CD4-positive, alpha-beta memory T cell (primary cell): Measurements from ENCODE around the gene MCC. TPM values are rescaled to one million over a fixed set of nuclear protein-coding genes. Genes with fewer than 3 reads are reported as not detected.
A peak's percentile ranks its signal among the peaks of the same experiment; 100 is the strongest.

Experiments
- CTCF ChIA-PET: fragments of 350-600 bp; sonication (Branson Sonifier 250); formaldehyde crosslinking; loops from one replicate; lab custom pipeline; 2021; ENCODE audit warnings: inconsistent platforms; ENCODE audit not compliant: partially characterized antibody; lab: Charles Lee
- POLR2A ChIA-PET: fragments of 350-600 bp; sonication (Branson Sonifier 250); formaldehyde crosslinking; loops from one replicate; lab custom pipeline; 2021; ENCODE audit not compliant: partially characterized antibody; lab: Charles Lee
- DNase-seq, 5 donors: peaks; one replicate each; pipeline versions ENCODE4 v3.0.0 to v3.0.0-alpha.2; 2020 to 2022; ENCODE audit warnings: mixed read lengths in 1 of 5
- H3K27ac ChIP-seq: one replicate; pipeline ENCODE4 v1.7.0; 2013; ENCODE audit warnings: low read depth, low read length
- H3K27me3 ChIP-seq: 2 replicates; pipeline ENCODE4 v1.7.0; 2013; ENCODE audit warnings: mild to moderate bottlenecking, low read length, moderate library complexity; ENCODE audit not compliant: insufficient read depth
- H3K36me3 ChIP-seq: 2 replicates; pipeline ENCODE4 v1.7.0; 2013; ENCODE audit warnings: mild to moderate bottlenecking, low read length, moderate library complexity; ENCODE audit not compliant: insufficient read depth
- H3K4me1 ChIP-seq: 2 replicates; pipeline ENCODE4 v1.7.0; 2013; ENCODE audit warnings: mild to moderate bottlenecking, low read length, moderate library complexity; ENCODE audit not compliant: insufficient read depth
- H3K4me3 ChIP-seq, 2 donors: one replicate each; pipeline ENCODE4 v1.7.0; 2013; ENCODE audit warnings: low read length in 2 of 2, mild to moderate bottlenecking in 1 of 2
- H3K9me3 ChIP-seq, 2 donors: one replicate each; pipeline ENCODE4 v1.7.0; 2013; ENCODE audit warnings: low read length in 2 of 2, control low read depth in 1 of 2; ENCODE audit not compliant: control insufficient read depth in 1 of 2
- H3K27ac Mint-ChIP-seq, 7 donors: one replicate each; pipeline ENCODE4 v1.8.0; 2020 to 2021; ENCODE audit warnings: mixed read lengths in 7 of 7, mild to moderate bottlenecking in 6 of 7, inconsistent platforms in 3 of 7, moderate library complexity in 3 of 7
- H3K27me3 Mint-ChIP-seq, 2 donors: one replicate each; pipeline ENCODE4 v1.8.0; 2020 to 2021; ENCODE audit warnings: mixed read lengths in 2 of 2
- H3K36me3 Mint-ChIP-seq, 2 donors: one replicate each; pipeline ENCODE4 v1.8.0; 2020 to 2021; ENCODE audit warnings: mixed read lengths in 2 of 2, inconsistent platforms in 1 of 2, mild to moderate bottlenecking in 1 of 2
- H3K4me1 Mint-ChIP-seq, 4 donors: one replicate each; pipeline ENCODE4 v1.8.0; 2020 to 2021; ENCODE audit warnings: mixed read lengths in 4 of 4, mild to moderate bottlenecking in 1 of 4
- H3K4me3 Mint-ChIP-seq, 8 donors: one replicate each; pipeline ENCODE4 v1.8.0; 2020 to 2021; ENCODE audit warnings: mixed read lengths in 8 of 8, mild to moderate bottlenecking in 7 of 8, moderate library complexity in 6 of 8, inconsistent platforms in 3 of 8
- H3K9me3 Mint-ChIP-seq, 8 donors: one replicate each; pipeline ENCODE4 v1.8.0; 2020 to 2021; ENCODE audit warnings: mixed read lengths in 8 of 8, mild to moderate bottlenecking in 5 of 8, inconsistent platforms in 3 of 8, moderate library complexity in 1 of 8
- intact Hi-C: fragments of 100-400 bp; cut with micrococcal nuclease; formaldehyde crosslinking; loops from one replicate; pipeline ENCODE4 v1.15.1; 2023
- polyA plus RNA-seq, 2 donors: library from polyadenylated mRNA; unstranded; fragments of 300-500 nt; fragmentation: Illumina TruSeq; gene quantifications; one replicate each; pipeline ENCODE4 v1.2.3, GENCODE V29; 2021
- total RNA-seq, 2 experiments: library from RNA; stranded (reverse); gene quantifications; one replicate each; pipeline ENCODE4 v1.2.3, GENCODE V29; 2021

The MCC gene
- total and polyA plus RNA-seq, 4 experiments from 2014 or later = 0.92 to 12.1 (median 7.7) TPM

GRCh38 chr5:113336975-113337374 is 151.3 kb downstream of the MCC start:
- Mint-ChIP-seq H3K27me3 (peaks cover 0 to 3% of the 10 kb centered on the region in 2 donors), H3K9me3 (no peaks in the 10 kb centered on the region), H3K27ac (no peak overlapping the region), H3K36me3 (no peaks in the 10 kb centered on the region), H3K4me1 (peaks cover 3 to 15% (median 8%) of the 10 kb centered on the region in 4 donors), H3K4me3 (no peak overlapping the region)
- no peaks in the 10 kb centered on the region for H3K9me3 ChIP-seq
- DNase-seq = no peak
- H3K27ac ChIP-seq = no peak overlapping the region
- no peaks in the 10 kb centered on the region for H3K36me3 ChIP-seq
- no peak overlapping the region for H3K4me3 ChIP-seq
- CTCF ChIA-PET = interaction anchor here (0.8 to 12.9 kb wide), 10 partner anchors 40 to 341 kb away, joined by 3 to 245 read pairs (median 6); partner anchors contain the start of gene YTHDC2
- intact Hi-C loops = loop anchor here (5.0 kb wide), 1 partner anchor 1110 kb away; no protein-coding TSS in a partner anchor
- no peaks in the 10 kb centered on the region for H3K27me3 ChIP-seq
- peaks cover 6% of the 10 kb centered on the region for H3K4me1 ChIP-seq
- POLR2A ChIA-PET = no interaction called here

GRCh38 chr5:113333411-113333810 is 154.8 kb downstream of the MCC start:
- Mint-ChIP-seq H3K27ac (no peak overlapping the region), H3K27me3 (peaks cover 0 to 3% of the 10 kb centered on the region in 2 donors), H3K4me1 (peaks cover 10 to 23% (median 15%) of the 10 kb centered on the region in 4 donors), H3K4me3 (no peak overlapping the region), H3K9me3 (no peaks in the 10 kb centered on the region), H3K36me3 (no peaks in the 10 kb centered on the region)
- ChIA-PET POLR2A (interaction anchor here (1.3 kb wide), 1 partner anchor 337 kb away, joined by 5 read pairs; no protein-coding TSS in a partner anchor), CTCF (interaction anchor here (0.6 to 12.9 kb wide), 4 partner anchors 179 to 338 kb away, joined by 3 to 245 read pairs (median 60); partner anchors contain the start of gene YTHDC2)
- H3K36me3 ChIP-seq = no peaks in the 10 kb centered on the region
- no peaks in the 10 kb centered on the region for H3K27me3 ChIP-seq
- no peak overlapping the region for H3K4me3 ChIP-seq
- intact Hi-C loops = no loop called here
- no peaks in the 10 kb centered on the region for H3K9me3 ChIP-seq
- no peak overlapping the region for H3K27ac ChIP-seq
- no peak for DNase-seq
- peaks cover 12% of the 10 kb centered on the region for H3K4me1 ChIP-seq

GRCh38 chr5:113331209-113331551 is 157.1 kb downstream of the MCC start:
- POLR2A ChIA-PET = no interaction called here
- H3K4me1 ChIP-seq = peaks cover 12% of the 10 kb centered on the region
- Mint-ChIP-seq H3K4me3 (no peak overlapping the region), H3K9me3 (no peaks in the 10 kb centered on the region), H3K4me1 (peaks cover 10 to 20% (median 12%) of the 10 kb centered on the region in 4 donors), H3K27ac (no peak overlapping the region), H3K36me3 (no peaks in the 10 kb centered on the region), H3K27me3 (peaks cover 0 to under 1% of the 10 kb centered on the region in 2 donors)
- H3K9me3 ChIP-seq = no peaks in the 10 kb centered on the region
- no peaks in the 10 kb centered on the region for H3K27me3 ChIP-seq
- no peak for DNase-seq
- H3K4me3 ChIP-seq = no peak overlapping the region
- CTCF ChIA-PET = interaction anchor here (0.6 to 12.9 kb wide), 11 partner anchors 45 to 335 kb away, joined by 3 to 245 read pairs (median 5); no protein-coding TSS in a partner anchor
- no peaks in the 10 kb centered on the region for H3K36me3 ChIP-seq
- H3K27ac ChIP-seq = no peak overlapping the region
- intact Hi-C loops = no loop called here

DNA sequence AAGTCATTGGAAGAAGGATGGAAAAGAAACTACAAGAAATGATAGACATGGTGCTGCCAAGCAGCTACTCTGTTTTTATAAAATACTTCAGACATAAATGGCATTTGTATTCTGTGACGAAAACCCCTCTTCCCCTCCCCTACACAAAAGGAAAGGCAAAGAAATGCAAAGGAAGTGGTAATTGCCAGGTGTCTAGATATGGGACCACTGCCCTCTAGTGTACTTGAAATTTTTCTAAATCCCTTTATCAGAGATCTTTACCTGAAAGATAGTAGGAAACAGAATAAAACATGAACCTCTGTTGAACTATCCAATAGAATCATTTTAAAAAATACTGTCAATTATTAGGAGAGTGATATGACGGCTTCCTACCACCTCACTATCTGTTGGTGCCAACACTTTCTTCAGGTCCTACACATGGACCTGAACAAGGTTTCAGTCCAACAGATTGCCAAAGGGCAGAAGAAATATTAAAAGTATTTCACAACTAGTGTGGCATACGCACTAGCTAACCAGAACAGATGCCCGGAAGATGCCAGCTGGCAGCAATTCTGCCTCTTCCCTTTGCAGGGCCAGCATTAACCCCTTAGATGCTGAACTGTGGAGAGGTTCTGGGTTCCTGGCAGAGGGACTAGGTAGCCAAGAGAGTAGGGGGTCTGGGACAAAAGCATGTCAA is 157.6 kb downstream of the MCC start:
- Mint-ChIP-seq H3K9me3 (no peaks in the 10 kb centered on the region), H3K4me3 (peak overlapping the region in 6 of 8 donors; percentile 0 to 49 (median 30)), H3K27ac (peak overlapping the region in 3 of 7 donors; percentile 43 to 81 (median 77)), H3K36me3 (no peaks in the 10 kb centered on the region), H3K27me3 (no peaks in the 10 kb centered on the region), H3K4me1 (peaks cover 10 to 20% (median 12%) of the 10 kb centered on the region in 4 donors)
- ChIA-PET CTCF (interaction anchor here (0.6 to 12.9 kb wide), 26 partner anchors 9 to 573 kb away, joined by 3 to 245 read pairs (median 4); no protein-coding TSS in a partner anchor), POLR2A (interaction anchor here (1.0 to 1.7 kb wide), 2 partner anchors 334 to 354 kb away, joined by 5 to 9 read pairs; partner anchors contain the start of gene DCP2)
- Histone ChIP-seq H3K4me3 (no peak overlapping the region), H3K9me3 (no peaks in the 10 kb centered on the region), H3K27me3 (no peaks in the 10 kb centered on the region), H3K27ac (no peak overlapping the region), H3K36me3 (no peaks in the 10 kb centered on the region), H3K4me1 (peaks cover 11% of the 10 kb centered on the region)
- intact Hi-C loops = loop anchor here (1.0 kb wide), 2 partner anchors 36 to 334 kb away; no protein-coding TSS in a partner anchor
- DNase-seq = peak; percentile 41 to 69 (median 65)

DNA sequence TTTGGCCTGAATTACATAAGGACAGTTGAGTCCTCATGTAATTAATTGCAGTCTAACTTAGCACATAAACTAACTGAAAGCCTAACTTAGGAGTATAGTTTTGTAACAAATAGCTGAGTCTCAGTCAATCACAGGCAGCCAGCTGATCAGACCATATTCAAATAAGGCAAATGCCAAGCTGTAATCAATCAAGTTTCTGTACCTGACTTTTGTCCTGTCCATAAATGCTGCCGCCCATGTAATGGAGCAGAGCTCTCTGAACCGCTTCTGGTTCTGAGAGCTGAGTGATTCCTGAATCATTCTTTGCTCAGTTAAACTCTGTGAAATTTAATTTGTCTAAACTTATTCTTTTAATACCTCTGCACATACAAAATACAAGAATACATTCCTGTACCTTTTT is 158.3 kb downstream of the MCC start:
- POLR2A ChIA-PET = interaction anchor here (1.0 to 1.7 kb wide), 2 partner anchors 333 to 354 kb away, joined by 5 to 9 read pairs; partner anchors contain the start of gene DCP2
- H3K27me3 Mint-ChIP-seq = no peaks in the 10 kb centered on the region

GRCh38 chr5:113325054-113325453 is 163.2 kb downstream of the MCC start:
- Histone ChIP-seq H3K4me3 (no peak overlapping the region), H3K9me3 (no peaks in the 10 kb centered on the region), H3K27me3 (no peaks in the 10 kb centered on the region), H3K4me1 (peaks cover 2% of the 10 kb centered on the region), H3K36me3 (no peaks in the 10 kb centered on the region), H3K27ac (no peak overlapping the region)
- no peak overlapping the region for H3K4me3 Mint-ChIP-seq
- intact Hi-C loops = no loop called here
- CTCF ChIA-PET = no interaction called here
- H3K27me3 Mint-ChIP-seq = no peaks in the 10 kb centered on the region
- POLR2A ChIA-PET = interaction anchor here (1.5 kb wide), 1 partner anchor 329 kb away, joined by 4 read pairs; no protein-coding TSS in a partner anchor
- H3K36me3 Mint-ChIP-seq = no peaks in the 10 kb centered on the region
- no peak for DNase-seq
- H3K9me3 Mint-ChIP-seq = no peaks in the 10 kb centered on the region
- H3K4me1 Mint-ChIP-seq = peaks cover 0 to under 1% (median under 1%) of the 10 kb centered on the region in 4 donors
- H3K27ac Mint-ChIP-seq = no peak overlapping the region

More for the DNA sequence above, 158.3 kb downstream of the MCC start:
- H3K9me3 Mint-ChIP-seq = no peaks in the 10 kb centered on the region
- Histone ChIP-seq H3K27ac (no peak overlapping the region), H3K4me1 (peaks cover 6% of the 10 kb centered on the region), H3K4me3 (no peak overlapping the region), H3K27me3 (no peaks in the 10 kb centered on the region), H3K9me3 (no peaks in the 10 kb centered on the region), H3K36me3 (no peaks in the 10 kb centered on the region)
- H3K27ac Mint-ChIP-seq = peak overlapping the region in 4 of 7 donors; percentile 20 to 81 (median 78)
- no peak for DNase-seq
- H3K36me3 Mint-ChIP-seq = no peaks in the 10 kb centered on the region
- H3K4me3 Mint-ChIP-seq = peak overlapping the region in 5 of 8 donors; percentile 11 to 49 (median 39)
- H3K4me1 Mint-ChIP-seq = peaks cover 9 to 18% (median 11%) of the 10 kb centered on the region in 4 donors
- intact Hi-C loops = loop anchor here (1.0 kb wide), 2 partner anchors 36 to 334 kb away; no protein-coding TSS in a partner anchor
- CTCF ChIA-PET = interaction anchor here (0.7 to 12.9 kb wide), 22 partner anchors 9 to 572 kb away, joined by 3 to 245 read pairs (median 5); no protein-coding TSS in a partner anchor

- no peak overlapping the region for H3K27ac Mint-ChIP-seq
- no peaks in the 10 kb centered on the region for H3K9me3 Mint-ChIP-seq
- no peaks in the 10 kb centered on the region for H3K27me3 ChIP-seq
- POLR2A ChIA-PET = no interaction called here
- intact Hi-C loops = no loop called here
- H3K4me1 Mint-ChIP-seq = no peaks in the 10 kb centered on the region
- H3K36me3 Mint-ChIP-seq = no peaks in the 10 kb centered on the region
- H3K4me3 ChIP-seq = no peak overlapping the region
- H3K4me3 Mint-ChIP-seq = no peak overlapping the region
- H3K27me3 Mint-ChIP-seq = no peaks in the 10 kb centered on the region
- no peaks in the 10 kb centered on the region for H3K4me1 ChIP-seq
- no peak for DNase-seq
- no peaks in the 10 kb centered on the region for H3K9me3 ChIP-seq
- H3K27ac ChIP-seq = no peak overlapping the region
- H3K36me3 ChIP-seq = no peaks in the 10 kb centered on the region
- CTCF ChIA-PET = interaction anchor here (1.6 kb wide), 1 partner anchor 9 kb away, joined by 6 read pairs; no protein-coding TSS in a partner anchor
These were observed 167.0 kb downstream of the MCC start for GRCh38 chr5:113321276-113321675.
